SW 1271 (cell line): ENCODE measurements around the gene ADAT3.

Source experiments
- DNase-seq, 2 experiments: peaks; one replicate each; lab custom pipeline; 2025; lab: John Stamatoyannopoulos, UW

Gene ADAT3

GRCh38 chr19:1956868-1957492, 51.8 kb downstream of the ADAT3 start:
- no peak for DNase-seq

- DNase-seq, result no peak
These were observed 52.5 kb downstream of the ADAT3 start for GRCh38 chr19:1957562-1958248.

GRCh38 chr19:1959928-1960589, 54.9 kb downstream of the ADAT3 start:
- no peak for DNase-seq

- DNase-seq, result no peak
These were observed 56.0 kb downstream of the ADAT3 start for GRCh38 chr19:1961000-1961883.

- no peak for DNase-seq
These were observed 57.5 kb downstream of the ADAT3 start for GRCh38 chr19:1962674-1963073.
